GM12872 (cell line): ENCODE data around the gene KLF2.

Experiments used
- TF ChIP-seq, protein P1 (sequence below): IDR thresholded peaks from 3 replicates; pipeline ENCODE4 v1.5.1; 2011; ENCODE audit warnings: low read depth, mild to moderate bottlenecking, low read length, moderate library complexity; ENCODE audit not compliant: insufficient read depth

KLF2 gene

DNA sequence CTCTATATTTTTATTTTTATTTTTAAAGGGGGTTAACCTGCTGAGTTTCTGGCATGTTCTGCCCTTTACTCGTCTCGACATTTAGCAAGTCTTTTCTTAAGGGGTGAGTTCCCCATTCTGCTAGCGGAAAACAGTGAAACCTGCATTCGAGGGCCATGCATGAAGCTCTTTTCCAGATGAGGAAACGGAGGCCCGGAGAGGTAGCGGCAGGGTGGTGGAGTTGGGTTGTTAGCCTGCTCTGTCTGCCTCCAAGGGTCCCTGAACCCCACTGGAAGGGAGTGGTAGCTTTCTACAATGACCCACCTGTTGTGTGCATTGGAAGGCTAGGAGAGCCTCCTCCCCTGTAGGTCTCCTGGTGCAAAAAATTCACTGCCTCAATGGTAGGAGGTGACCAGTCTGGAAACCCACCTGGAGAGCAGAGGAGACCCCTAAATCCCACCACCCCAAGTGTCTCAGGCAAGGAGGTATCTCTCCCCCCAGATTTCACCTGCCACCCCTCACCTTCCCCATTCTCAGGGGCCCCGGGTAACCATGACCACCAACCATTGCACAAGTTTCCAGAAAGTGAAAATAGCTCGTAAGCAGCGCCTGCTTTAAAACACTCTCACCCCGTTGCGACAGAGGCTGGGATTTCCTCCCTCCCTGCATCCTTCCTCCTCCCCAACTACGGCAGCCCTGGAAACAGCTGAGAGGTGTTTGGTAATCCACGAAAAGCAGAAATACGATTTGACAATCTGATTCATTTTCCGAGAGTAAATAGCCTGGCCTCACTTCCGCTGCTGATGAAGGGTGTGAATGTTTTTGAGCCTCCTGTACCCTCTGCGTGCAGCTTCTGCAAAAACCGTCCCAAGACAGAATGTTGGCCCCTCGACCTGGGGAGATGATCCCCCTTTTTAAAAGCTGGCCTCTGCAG, 3.5 kb downstream of the KLF2 start:
- TF ChIP-seq, protein P1, sequence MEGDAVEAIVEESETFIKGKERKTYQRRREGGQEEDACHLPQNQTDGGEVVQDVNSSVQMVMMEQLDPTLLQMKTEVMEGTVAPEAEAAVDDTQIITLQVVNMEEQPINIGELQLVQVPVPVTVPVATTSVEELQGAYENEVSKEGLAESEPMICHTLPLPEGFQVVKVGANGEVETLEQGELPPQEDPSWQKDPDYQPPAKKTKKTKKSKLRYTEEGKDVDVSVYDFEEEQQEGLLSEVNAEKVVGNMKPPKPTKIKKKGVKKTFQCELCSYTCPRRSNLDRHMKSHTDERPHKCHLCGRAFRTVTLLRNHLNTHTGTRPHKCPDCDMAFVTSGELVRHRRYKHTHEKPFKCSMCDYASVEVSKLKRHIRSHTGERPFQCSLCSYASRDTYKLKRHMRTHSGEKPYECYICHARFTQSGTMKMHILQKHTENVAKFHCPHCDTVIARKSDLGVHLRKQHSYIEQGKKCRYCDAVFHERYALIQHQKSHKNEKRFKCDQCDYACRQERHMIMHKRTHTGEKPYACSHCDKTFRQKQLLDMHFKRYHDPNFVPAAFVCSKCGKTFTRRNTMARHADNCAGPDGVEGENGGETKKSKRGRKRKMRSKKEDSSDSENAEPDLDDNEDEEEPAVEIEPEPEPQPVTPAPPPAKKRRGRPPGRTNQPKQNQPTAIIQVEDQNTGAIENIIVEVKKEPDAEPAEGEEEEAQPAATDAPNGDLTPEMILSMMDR: no peak

DNA sequence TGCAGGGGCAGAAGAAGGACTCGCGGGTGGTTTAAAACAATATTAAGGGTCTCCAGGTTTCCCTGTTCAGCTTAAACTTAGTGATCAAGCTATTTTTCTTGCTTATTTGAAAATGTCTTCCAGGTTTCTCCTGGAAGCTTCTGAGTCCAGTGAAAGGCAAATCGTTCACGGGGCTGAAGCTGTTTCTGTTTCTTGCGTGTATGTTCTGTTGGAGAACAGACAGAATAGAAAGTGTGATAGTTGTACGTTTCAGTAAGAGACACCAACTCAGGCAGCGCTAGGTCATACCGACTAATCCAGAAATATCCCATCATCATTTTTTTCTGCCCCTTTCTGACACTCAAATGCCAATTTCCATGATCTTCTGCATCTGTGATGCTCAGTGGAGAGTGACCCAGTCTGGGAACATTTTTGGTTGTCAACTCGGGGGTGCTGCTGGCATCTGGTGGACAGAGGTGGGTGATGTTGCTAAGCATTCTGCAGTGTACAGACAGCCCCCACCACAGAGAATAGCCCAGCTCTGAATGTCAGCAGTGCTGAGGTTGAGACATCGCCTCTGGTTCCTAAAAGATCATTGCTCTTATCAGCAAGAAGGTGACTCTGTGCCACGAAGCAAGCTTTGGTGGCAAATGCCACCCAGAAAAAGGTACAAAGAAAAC, 4.3 kb downstream of the KLF2 start:
- TF ChIP-seq, protein P1: peak; percentile 24; the same call in 1 of the 3 replicates

DNA sequence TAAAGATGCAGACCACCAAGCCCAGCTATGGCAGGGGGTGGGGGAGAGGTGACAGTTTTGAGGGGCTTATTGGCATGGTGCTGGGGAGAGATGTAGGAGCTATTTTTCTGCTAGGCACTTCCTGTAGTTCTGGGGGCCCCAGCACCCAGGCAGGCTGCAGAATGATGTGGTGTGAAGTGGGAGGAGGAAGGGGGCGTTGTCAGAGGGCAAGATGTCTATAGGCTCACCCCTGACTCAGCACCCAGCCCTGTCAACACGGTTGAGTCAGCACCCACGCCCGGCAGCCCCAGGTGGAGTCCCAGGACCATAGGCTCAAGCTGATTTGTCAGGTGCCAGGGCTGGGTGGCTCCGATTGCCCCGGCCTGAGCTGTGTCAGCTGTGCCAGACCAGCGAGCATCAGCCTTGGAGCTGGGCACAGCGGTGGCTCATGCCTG, 5.8 kb downstream of the KLF2 start:
- TF ChIP-seq, protein P1: no peak

GRCh38 chr19:16330806-16331690, 6.4 kb downstream of the KLF2 start:
- TF ChIP-seq, protein P1: no peak

DNA sequence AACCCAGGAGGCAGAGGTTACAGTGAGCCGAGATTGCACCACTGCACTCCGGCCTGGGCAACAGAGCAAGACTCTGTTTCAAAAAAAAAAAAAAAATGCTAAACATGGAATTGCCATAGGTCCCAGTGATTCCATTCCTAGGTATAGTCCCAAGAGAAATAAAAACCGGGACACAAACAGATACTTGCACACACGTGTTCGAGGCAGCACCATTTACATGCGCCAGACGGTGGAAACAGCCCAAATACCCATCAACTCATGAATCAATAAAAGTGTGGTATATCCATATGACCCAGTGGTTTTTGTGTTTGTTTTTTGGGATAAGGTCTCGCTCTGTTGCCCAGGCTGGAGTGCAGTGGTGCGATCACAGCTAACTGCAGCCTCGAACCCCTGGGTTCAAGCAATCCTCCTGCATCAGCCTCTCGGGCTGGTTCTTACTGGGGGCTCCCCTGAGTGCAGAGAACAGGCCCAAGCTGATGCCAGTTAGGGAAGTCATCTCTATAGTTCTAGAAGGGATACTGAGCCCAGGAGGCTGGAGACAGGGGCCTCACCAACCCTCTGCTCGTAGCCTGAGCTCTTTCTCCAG, 8.5 kb downstream of the KLF2 start:
- TF ChIP-seq, protein P1: no peak

DNA sequence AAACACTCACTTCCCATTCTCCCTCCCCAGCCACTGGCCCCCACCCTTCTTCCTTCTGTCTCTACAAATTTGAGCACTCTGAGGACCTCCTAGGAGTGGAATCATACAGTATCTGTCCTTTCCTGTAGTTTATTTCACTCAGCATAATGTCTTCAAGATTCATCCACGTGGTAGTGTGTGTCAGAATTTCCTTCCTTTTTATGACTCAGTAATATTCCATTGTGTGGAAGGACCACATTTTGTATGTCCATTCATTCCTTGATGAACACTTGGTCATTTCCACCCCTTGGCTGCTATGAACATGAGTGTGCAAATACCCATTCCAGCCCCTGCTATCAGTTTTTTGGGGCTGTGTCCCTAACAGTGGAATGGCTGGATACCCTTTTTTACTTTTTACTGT, 9.8 kb downstream of the KLF2 start:
- TF ChIP-seq, protein P1: no peak
